ENCODE data around the gene STX7.

STX7 gene

GRCh38 chr6:132506869-132507808 is 5.8 kb downstream of the STX7 start:
- no peak for TF ChIP-seq ESRRG (CRISPR knock-in tag; IDR thresholded peaks at IDR 0.05)
- ATAC-seq = no peak

- TF ChIP-seq ZNF8 (CRISPR knock-in tag; IDR thresholded peaks at IDR 0.05) (no peak), POU6F1 (CRISPR knock-in tag; IDR thresholded peaks at IDR 0.05; ENCODE audit: borderline replicate concordance, low read depth) (no peak), SNAI2 (CRISPR knock-in tag; IDR thresholded peaks at IDR 0.05) (no peak), ZNF565 (CRISPR knock-in tag; conservative IDR thresholded peaks at IDR 0.05; ENCODE audit: low read depth) (no peak)
- ATAC-seq = no peak
Measured at GRCh38 chr6:132506461-132506860, 6.5 kb downstream of the STX7 start.

- ATAC-seq = no peak
- no peak for TF ChIP-seq SNAI2 (CRISPR knock-in tag; IDR thresholded peaks at IDR 0.05)
- TF ChIP-seq PATZ1 (CRISPR knock-in tag; IDR thresholded peaks at IDR 0.05; ENCODE audit: borderline replicate concordance) = no peak
Measured at GRCh38 chr6:132505158-132505557, 7.8 kb downstream of the STX7 start.

- no peak for ATAC-seq
Measured at GRCh38 chr6:132504757-132505156, 8.2 kb downstream of the STX7 start.

More at GRCh38 chr6:132504757-132505156, 8.2 kb downstream of the STX7 start:
- TF ChIP-seq PPARA (CRISPR knock-in tag; IDR thresholded peaks at IDR 0.05; ENCODE audit: borderline replicate concordance) (no peak), ZFP3 (CRISPR knock-in tag; IDR thresholded peaks at IDR 0.05) (no peak), CSRNP3 (CRISPR knock-in tag; IDR thresholded peaks at IDR 0.05) (no peak), RARB (CRISPR knock-in tag; IDR thresholded peaks at IDR 0.05) (no peak), ESRRG (CRISPR knock-in tag; IDR thresholded peaks at IDR 0.05) (no peak), TOX (CRISPR knock-in tag; IDR thresholded peaks at IDR 0.05; ENCODE audit: borderline replicate concordance) (no peak), TCF4 (CRISPR knock-in tag; IDR thresholded peaks at IDR 0.05; ENCODE audit: borderline replicate concordance) (no peak), ZC3H10 (CRISPR knock-in tag; IDR thresholded peaks at IDR 0.05) (no peak), ZNF8 (CRISPR knock-in tag; IDR thresholded peaks at IDR 0.05) (no peak), ARNTL (CRISPR knock-in tag; IDR thresholded peaks at IDR 0.05; ENCODE audit: borderline replicate concordance, low read depth) (no peak), PATZ1 (CRISPR knock-in tag; IDR thresholded peaks at IDR 0.05; ENCODE audit: borderline replicate concordance) (no peak), CREB5 (CRISPR knock-in tag; IDR thresholded peaks at IDR 0.05; ENCODE audit: low read depth) (no peak), TSHZ2 (CRISPR knock-in tag; IDR thresholded peaks at IDR 0.05) (no peak), ZNF70 (CRISPR knock-in tag; IDR thresholded peaks at IDR 0.05) (no peak), OSR1 (CRISPR knock-in tag; IDR thresholded peaks at IDR 0.05) (no peak)

All from SK-N-SH treated with all-trans-retinoic acid at 6 μM for 48 hours (cell line).